H9 (cell line): ENCODE results near the gene PATE4. TPM values are rescaled to one million over a fixed set of nuclear protein-coding genes. Genes with fewer than 3 reads are reported as not detected.

ENCODE experiments used
- DNase-seq: peaks from one replicate; pipeline ENCODE4 v3.0.0-alpha.2; 2017
- H2AFZ ChIP-seq: one replicate; pipeline ENCODE4 v1.6.1; 2013; ENCODE audit warnings: mild to moderate bottlenecking, low read length, control low read depth, moderate library complexity
- H2AK5ac ChIP-seq: 2 replicates; pipeline ENCODE4 v1.6.1; 2013; ENCODE audit warnings: low read length, control low read depth, mixed read lengths; ENCODE audit not compliant: insufficient read length
- H2BK120ac ChIP-seq: one replicate; pipeline ENCODE4 v1.6.1; 2013; ENCODE audit warnings: low read depth, mild to moderate bottlenecking, low read length, control low read depth, inconsistent platforms; ENCODE audit not compliant: poor library complexity, severe bottlenecking
- H2BK12ac ChIP-seq: 2 replicates; pipeline ENCODE4 v1.6.1; 2013; ENCODE audit warnings: low read length, control low read depth, mixed read lengths, low read depth; ENCODE audit not compliant: insufficient read length
- H2BK15ac ChIP-seq: 2 replicates; pipeline ENCODE4 v1.6.1; 2013; ENCODE audit warnings: low read depth, low read length, control low read depth
- H2BK20ac ChIP-seq: one replicate; pipeline ENCODE4 v1.6.1; 2013; ENCODE audit warnings: low read depth, mild to moderate bottlenecking, low read length, control low read depth, inconsistent platforms; ENCODE audit not compliant: poor library complexity, severe bottlenecking
- H2BK5ac ChIP-seq: 2 replicates; pipeline ENCODE4 v1.6.1; 2013; ENCODE audit warnings: low read length, control low read depth, mixed read lengths; ENCODE audit not compliant: insufficient read length
- H3K14ac ChIP-seq: 2 replicates; pipeline ENCODE4 v1.6.1; 2013; ENCODE audit warnings: low read length, control low read depth; ENCODE audit not compliant: insufficient read depth
- H3K18ac ChIP-seq: 2 replicates; pipeline ENCODE4 v1.6.1; 2013; ENCODE audit warnings: low read depth, mild to moderate bottlenecking, mixed read lengths, low read length, control low read depth; ENCODE audit not compliant: insufficient read length
- H3K23ac ChIP-seq: 2 replicates; pipeline ENCODE4 v1.6.1; 2013; ENCODE audit warnings: low read length, control low read depth, mixed read lengths, low read depth; ENCODE audit not compliant: insufficient read length
- H3K23me2 ChIP-seq: 2 replicates; pipeline ENCODE4 v1.6.1; 2013; ENCODE audit warnings: low read depth, mild to moderate bottlenecking, mixed read lengths, low read length, control low read depth; ENCODE audit not compliant: insufficient read length, poor library complexity, severe bottlenecking
- H3K27ac ChIP-seq: 2 replicates; pipeline ENCODE4 v1.5.1; 2013; ENCODE audit warnings: low read length, control low read depth, mixed read lengths, low read depth; ENCODE audit not compliant: insufficient read length
- H3K27me3 ChIP-seq: 2 replicates; pipeline ENCODE4 v1.6.1; 2013; ENCODE audit warnings: low read length, control low read depth, inconsistent platforms; ENCODE audit not compliant: insufficient read depth
- H3K4ac ChIP-seq: 2 replicates; pipeline ENCODE4 v1.6.1; 2013; ENCODE audit warnings: low read depth, mild to moderate bottlenecking, control low read depth, inconsistent platforms, low read length, moderate library complexity
- H3K4me1 ChIP-seq: 2 replicates; pipeline ENCODE4 v1.6.1; 2013; ENCODE audit warnings: low read length, control low read depth, inconsistent platforms; ENCODE audit not compliant: insufficient read depth
- H3K4me2 ChIP-seq: 2 replicates; pipeline ENCODE4 v1.6.1; 2013; ENCODE audit warnings: low read length, control low read depth, mixed read lengths; ENCODE audit not compliant: insufficient read length, insufficient read depth
- H3K56ac ChIP-seq: 2 replicates; pipeline ENCODE4 v1.6.1; 2013; ENCODE audit warnings: low read depth, mild to moderate bottlenecking, mixed read lengths, low read length, control low read depth; ENCODE audit not compliant: insufficient read length
- H3K79me1 ChIP-seq: 2 replicates; pipeline ENCODE4 v1.6.1; 2013; ENCODE audit warnings: low read depth, mild to moderate bottlenecking, moderate library complexity, low read length, control low read depth, inconsistent platforms; ENCODE audit not compliant: insufficient read depth, poor library complexity, severe bottlenecking
- H3K79me2 ChIP-seq: 2 replicates; pipeline ENCODE4 v1.6.1; 2013; ENCODE audit warnings: low read length, control low read depth, inconsistent platforms; ENCODE audit not compliant: insufficient read depth
- H3K9ac ChIP-seq: 2 replicates; pipeline ENCODE4 v1.6.1; 2013; ENCODE audit warnings: low read length, control low read depth, mixed read lengths; ENCODE audit not compliant: insufficient read length; ENCODE audit errors: extremely low read depth
- H3K9me3 ChIP-seq: one replicate; pipeline ENCODE4 v1.6.1; 2013; ENCODE audit warnings: low read depth, low read length, inconsistent platforms; ENCODE audit not compliant: control insufficient read depth
- H3T11ph ChIP-seq: one replicate; pipeline ENCODE4 v1.6.1; 2013; ENCODE audit warnings: mild to moderate bottlenecking, low read length, control low read depth, inconsistent platforms
- H4K20me1 ChIP-seq: one replicate; pipeline ENCODE4 v1.6.1; 2013; ENCODE audit not compliant: control insufficient read depth, insufficient read length, insufficient read depth
- H4K5ac ChIP-seq: 2 replicates; pipeline ENCODE4 v1.6.1; 2013; ENCODE audit warnings: low read depth, mild to moderate bottlenecking, mixed read lengths, low read length, control low read depth; ENCODE audit not compliant: insufficient read length
- H4K8ac ChIP-seq: replicated peaks from 2 replicates; pipeline ENCODE4 v1.6.1; 2013; ENCODE audit warnings: low read length, control low read depth, mixed read lengths, low read depth; ENCODE audit not compliant: insufficient read length
- H4K91ac ChIP-seq: 2 replicates; pipeline ENCODE4 v1.6.1; 2013; ENCODE audit warnings: low read depth, mild to moderate bottlenecking, moderate library complexity, mixed read lengths, low read length, control low read depth; ENCODE audit not compliant: insufficient read length
- H3K27ac Mint-ChIP-seq, 3 experiments: 2 replicates in 2 of 3; 3 replicates in 1 of 3; pipeline ENCODE4 v1.8.0; 2020 to 2021; ENCODE audit warnings: mixed read lengths in 3 of 3, mild to moderate bottlenecking in 1 of 3, moderate library complexity in 1 of 3
- H3K27me3 Mint-ChIP-seq: 2 replicates; pipeline ENCODE4 v1.8.0; 2021; ENCODE audit warnings: low read depth, mild to moderate bottlenecking, moderate library complexity, mixed read lengths
- H3K36me3 Mint-ChIP-seq, 3 experiments: 2 replicates in 2 of 3; 3 replicates in 1 of 3; pipeline ENCODE4 v1.8.0; 2020 to 2021; ENCODE audit warnings: low read depth in 3 of 3, mixed read lengths in 3 of 3; ENCODE audit not compliant: insufficient read depth in 1 of 3
- H3K4me1 Mint-ChIP-seq, 2 experiments: 2 replicates each; pipeline ENCODE4 v1.8.0; 2020; ENCODE audit warnings: mixed read lengths in 2 of 2
- H3K4me3 Mint-ChIP-seq, 2 experiments: 2 replicates in 1 of 2; 3 replicates in 1 of 2; pipeline ENCODE4 v1.8.0; 2020 to 2021; ENCODE audit warnings: mild to moderate bottlenecking in 2 of 2, mixed read lengths in 2 of 2, moderate library complexity in 1 of 2
- H3K9me3 Mint-ChIP-seq, 2 experiments: 2 replicates in 1 of 2; 3 replicates in 1 of 2; pipeline ENCODE4 v1.8.0; 2020; ENCODE audit warnings: mild to moderate bottlenecking in 2 of 2, mixed read lengths in 2 of 2, moderate library complexity in 1 of 2
- WGBS: extraction: QIAGEN DNeasy Blood & Tissue Kit; methylation state at CpG from one replicate; pipeline ENCODE4 v1.1.7; 2013; ENCODE audit warnings: missing lambda C conversion rate, low lambda C conversion rate, mixed read lengths; ENCODE audit not compliant: insufficient read length; ENCODE audit errors: extremely low coverage; 5-methylcytosine and 5-hydroxymethylcytosine counted together
- total RNA-seq: library from RNA; stranded (reverse); gene quantifications from 2 replicates; pipeline ENCODE4 v1.2.1, GENCODE V29; 2021
- TF ChIP-seq, protein P1 (sequence below): fragments of 200-600 bp; sonication (generic); conservative IDR thresholded peaks from 3 replicates; pipeline ENCODE4 v1.8.0; 2021; ENCODE audit warnings: antibody characterized with exemption, mild to moderate bottlenecking

PATE4 gene
- total RNA-seq, 1 experiment from 2014 or later, result not detected

DNA sequence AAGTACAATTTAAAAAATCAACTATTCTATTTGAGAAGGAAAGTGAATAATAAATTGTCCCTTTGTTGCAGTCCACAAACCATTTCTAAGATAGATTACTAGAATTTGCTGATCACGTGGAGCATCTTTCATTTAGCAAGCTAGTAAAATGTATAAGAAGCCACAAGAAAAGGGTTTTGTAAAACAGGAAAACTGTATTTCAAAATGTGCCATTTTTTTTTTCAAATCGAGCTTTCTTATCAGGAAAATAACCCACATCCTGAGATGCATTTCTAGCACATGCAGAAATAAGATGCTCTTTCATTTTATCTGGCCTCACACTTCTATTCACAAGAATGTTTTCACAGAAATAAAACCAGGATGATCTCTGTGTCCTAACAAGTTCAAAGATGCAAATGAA, 48.4 kb upstream of the PATE4 start:
- H4K20me1 ChIP-seq, result no peaks in the 10 kb centered on the region
- H3K27me3 ChIP-seq, result no peaks in the 10 kb centered on the region; the same call in 1 of the 2 replicates
- no CpG with 5 or more reads among the region's 2 CpGs for WGBS
- H4K8ac ChIP-seq, result no peak overlapping the region
- H3K27ac Mint-ChIP-seq, result no peak overlapping the region
- no peaks in the 10 kb centered on the region for H3K79me2 ChIP-seq
- no peaks in the 10 kb centered on the region for H3K4me1 Mint-ChIP-seq
- H3K14ac ChIP-seq, result no peak overlapping the region
- H3K9me3 Mint-ChIP-seq, result peaks cover 3 to 9% of the 10 kb centered on the region in 2 experiments; a peak in 3 of 5 replicates
- no peak overlapping the region for H3T11ph ChIP-seq
- no peaks in the 10 kb centered on the region for H3K36me3 Mint-ChIP-seq
- H3K27me3 Mint-ChIP-seq, result peaks cover 16% of the 10 kb centered on the region
- H3K23ac ChIP-seq, result no peak overlapping the region
- H3K9ac ChIP-seq, result no peak overlapping the region
- H3K4ac ChIP-seq, result no peak overlapping the region
- TF ChIP-seq, protein P1, sequence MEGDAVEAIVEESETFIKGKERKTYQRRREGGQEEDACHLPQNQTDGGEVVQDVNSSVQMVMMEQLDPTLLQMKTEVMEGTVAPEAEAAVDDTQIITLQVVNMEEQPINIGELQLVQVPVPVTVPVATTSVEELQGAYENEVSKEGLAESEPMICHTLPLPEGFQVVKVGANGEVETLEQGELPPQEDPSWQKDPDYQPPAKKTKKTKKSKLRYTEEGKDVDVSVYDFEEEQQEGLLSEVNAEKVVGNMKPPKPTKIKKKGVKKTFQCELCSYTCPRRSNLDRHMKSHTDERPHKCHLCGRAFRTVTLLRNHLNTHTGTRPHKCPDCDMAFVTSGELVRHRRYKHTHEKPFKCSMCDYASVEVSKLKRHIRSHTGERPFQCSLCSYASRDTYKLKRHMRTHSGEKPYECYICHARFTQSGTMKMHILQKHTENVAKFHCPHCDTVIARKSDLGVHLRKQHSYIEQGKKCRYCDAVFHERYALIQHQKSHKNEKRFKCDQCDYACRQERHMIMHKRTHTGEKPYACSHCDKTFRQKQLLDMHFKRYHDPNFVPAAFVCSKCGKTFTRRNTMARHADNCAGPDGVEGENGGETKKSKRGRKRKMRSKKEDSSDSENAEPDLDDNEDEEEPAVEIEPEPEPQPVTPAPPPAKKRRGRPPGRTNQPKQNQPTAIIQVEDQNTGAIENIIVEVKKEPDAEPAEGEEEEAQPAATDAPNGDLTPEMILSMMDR, result no peak
- H2AK5ac ChIP-seq, result no peak overlapping the region
- H2BK5ac ChIP-seq, result no peak overlapping the region
- no peaks in the 10 kb centered on the region for H3K79me1 ChIP-seq
- no peak overlapping the region for H4K5ac ChIP-seq
- no peak overlapping the region for H3K27ac ChIP-seq
- H2BK20ac ChIP-seq, result no peak overlapping the region
- no peak overlapping the region for H3K18ac ChIP-seq
- H2BK120ac ChIP-seq, result no peak overlapping the region
- H2AFZ ChIP-seq, result no peak overlapping the region
- H3K56ac ChIP-seq, result no peak overlapping the region
- H3K4me2 ChIP-seq, result no peak overlapping the region
- DNase-seq, result no peak
- no peaks in the 10 kb centered on the region for H3K4me1 ChIP-seq
- H2BK15ac ChIP-seq, result no peak overlapping the region
- H2BK12ac ChIP-seq, result no peak overlapping the region
- no peaks in the 10 kb centered on the region for H3K23me2 ChIP-seq
- no peak overlapping the region for H3K4me3 Mint-ChIP-seq
- H4K91ac ChIP-seq, result no peak overlapping the region
- no peaks in the 10 kb centered on the region for H3K9me3 ChIP-seq
